Left cardiac atrium (tissue), 4 donors: ENCODE measurements around the gene SPEG. TPM values are rescaled to one million over a fixed set of nuclear protein-coding genes. Genes with fewer than 3 reads are reported as not detected.

ENCODE experiments used
- ATAC-seq, 2 donors: fragments of 200-7000 bp; cut with Tn5 transposase; one replicate each; pipeline ENCODE4 v1.9.1; 2020; ENCODE audit warnings: mild to moderate bottlenecking in 2 of 2, moderate library complexity in 2 of 2
- DNase-seq: peaks from one replicate; pipeline ENCODE4 v3.0.0-alpha.2; 2020
- intact Hi-C, 2 donors: fragments of 100-400 bp; cut with DNase I; formaldehyde crosslinking; loops; one replicate each; pipeline versions ENCODE4 v1.14.1 to v1.15.1; 2022 to 2023
- total RNA-seq, 2 donors: library from RNA; stranded (reverse); fragmentation: NEBNext Ultra II Directional; extraction: Animal tissue kit (Norgen Biotek cat#: 25700); gene quantifications; one replicate each; pipeline ENCODE4 v1.2.1, GENCODE V29; 2021
- donor health status: DM: no; HTN: yes; CAD: no.
- donor health status: DM: no; HTN: yes; CAD: no; lungs with severe emphysema.
- donor health status: DM: yes; HTN: yes; CAD: no.
- donor health status: Dilated cardiomyopathy.

The SPEG gene
- total RNA-seq, 2 donors from 2014 or later, result 94.6 to 94.9 TPM

DNA sequence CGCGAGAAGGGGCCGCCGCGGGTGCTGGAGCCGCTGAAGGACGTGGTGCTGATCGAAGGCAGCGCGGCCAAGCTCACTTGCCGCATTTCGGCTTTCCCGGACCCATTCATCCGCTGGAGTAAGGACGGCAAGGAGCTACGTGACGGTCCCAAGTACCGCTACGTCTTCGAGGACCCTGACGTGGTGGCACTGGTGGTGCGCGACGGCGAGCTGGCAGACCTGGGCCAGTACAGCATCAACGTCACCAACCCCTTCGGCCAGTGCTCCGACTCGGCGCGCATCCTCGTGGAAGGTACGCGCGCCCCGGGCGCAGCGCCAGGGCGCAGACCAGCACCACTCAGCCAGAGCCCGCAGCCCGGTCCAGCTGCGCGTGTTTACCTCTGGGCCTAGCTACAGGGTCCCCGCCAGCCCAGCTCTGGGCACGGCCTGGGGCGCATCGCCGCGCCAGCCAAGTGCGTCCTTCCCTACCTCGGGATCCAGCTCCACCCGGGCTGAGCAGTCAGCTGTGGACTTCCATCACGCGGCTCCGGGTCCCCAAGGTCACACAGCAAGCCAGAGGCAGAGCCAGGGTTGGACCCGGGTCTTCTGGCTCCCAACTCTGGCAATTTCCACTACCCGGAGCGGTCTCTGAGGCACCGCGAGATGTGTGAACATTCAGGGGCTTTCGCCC, 62.3 kb downstream of the SPEG start:
- DNase-seq, result peak; percentile 52
- intact Hi-C loops, result no loop called here
- peak in 1 of 2 donors; percentile 0 for ATAC-seq

DNA sequence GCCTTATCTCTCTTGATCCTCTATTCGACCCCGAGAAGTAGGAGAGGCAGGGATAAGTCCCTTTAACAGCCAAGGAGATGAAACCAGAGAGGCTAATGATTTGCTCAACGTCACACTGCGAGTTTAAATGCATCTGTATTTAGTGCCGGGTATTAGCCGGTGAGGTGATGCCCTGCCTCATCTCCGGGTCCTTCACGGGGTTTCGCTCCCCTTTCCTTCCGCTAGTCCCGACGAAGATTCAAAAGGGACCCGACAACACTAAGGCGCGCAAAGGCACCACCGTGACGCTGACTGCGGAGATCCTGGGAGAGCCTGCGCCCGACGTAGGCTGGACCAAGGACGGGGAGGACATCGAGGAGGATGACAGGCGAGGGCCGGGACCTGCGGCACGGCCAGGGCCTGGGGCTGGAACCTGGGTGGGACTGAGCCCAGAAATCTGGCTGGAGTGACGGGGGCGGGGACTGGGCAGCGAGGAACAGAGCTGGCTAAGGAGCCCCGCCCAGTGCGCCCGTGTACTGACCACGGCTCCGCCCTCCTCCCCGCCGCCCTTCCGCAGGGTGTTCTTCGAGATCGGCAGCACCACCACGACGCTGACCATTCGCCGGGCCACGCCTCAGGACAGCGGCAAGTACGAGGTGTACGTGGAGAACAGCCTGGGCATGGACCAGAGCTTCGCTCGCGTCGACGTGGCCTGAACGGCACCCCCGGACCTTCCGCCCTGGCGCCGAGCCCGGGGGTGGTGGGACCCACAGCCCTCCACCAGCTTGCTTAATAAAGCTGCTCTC, 63.0 kb downstream of the SPEG start:
- ATAC-seq (peak; percentile 84 to 89), DNase-seq (peak; percentile 96)
- intact Hi-C loops, result no loop called here

DNA sequence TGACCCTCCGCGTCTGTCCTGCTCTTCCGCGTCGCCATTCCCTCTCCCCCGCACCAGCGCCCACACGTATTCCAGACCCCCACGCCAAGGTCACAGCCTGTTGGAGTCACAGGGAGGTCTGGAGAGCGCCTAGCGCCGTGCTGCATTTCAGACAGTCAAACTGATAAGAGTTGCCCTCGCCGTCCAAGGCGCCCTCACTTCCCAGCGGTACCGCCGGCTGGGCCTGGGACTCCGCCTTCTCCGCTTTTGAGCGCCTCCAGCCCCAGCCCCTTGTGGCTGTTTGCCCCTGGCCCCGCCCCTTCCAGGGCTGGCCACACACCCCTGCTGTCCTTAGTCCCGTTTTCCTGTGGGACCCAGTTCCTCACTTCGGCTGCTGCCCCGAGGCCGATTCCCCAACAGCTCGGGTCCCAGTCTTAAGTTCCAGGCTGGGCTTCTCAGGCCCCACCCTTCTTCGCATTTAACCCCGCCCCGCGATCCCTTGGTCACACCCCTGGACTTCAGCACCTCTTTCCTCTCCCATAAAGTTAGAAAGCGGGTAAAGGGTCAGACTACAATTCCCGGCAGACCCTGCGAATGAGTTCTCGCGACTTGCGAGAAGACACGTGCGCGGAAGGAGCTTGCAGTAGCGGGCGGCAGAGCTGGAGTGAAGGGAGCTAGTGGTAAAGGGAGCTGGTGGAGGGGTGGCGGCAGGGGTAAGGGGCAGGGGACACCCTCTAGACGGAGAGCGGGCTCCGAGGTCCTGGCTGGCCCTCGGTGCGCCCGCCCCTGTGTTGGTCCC, 63.8 kb downstream of the SPEG start, which contains the start of gene GMPPA:
Gene GMPPA, plus strand, starts transcription at position 612 of the 778 bp plus-strand sequence. CDS start 1,085 bp downstream, outside the sequence.
- peak; percentile 96 for DNase-seq
- intact Hi-C loops, result no loop called here
- peak; percentile 86 to 89 for ATAC-seq

DNA sequence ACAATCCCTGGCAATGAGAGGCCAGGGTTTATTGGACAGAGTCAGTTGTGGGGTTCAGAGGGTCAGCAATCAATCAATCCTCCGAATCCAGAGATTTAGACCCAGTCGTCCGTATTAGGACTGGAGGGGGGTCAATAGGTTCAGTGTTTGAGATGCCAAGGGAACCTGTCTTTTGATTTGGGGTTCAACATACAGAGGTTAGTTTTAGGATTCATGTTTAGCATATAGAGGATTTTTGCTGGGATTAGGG, 64.3 kb downstream of the SPEG start:
- ATAC-seq (no peak), DNase-seq (no peak)
- intact Hi-C loops, result no loop called here

DNA sequence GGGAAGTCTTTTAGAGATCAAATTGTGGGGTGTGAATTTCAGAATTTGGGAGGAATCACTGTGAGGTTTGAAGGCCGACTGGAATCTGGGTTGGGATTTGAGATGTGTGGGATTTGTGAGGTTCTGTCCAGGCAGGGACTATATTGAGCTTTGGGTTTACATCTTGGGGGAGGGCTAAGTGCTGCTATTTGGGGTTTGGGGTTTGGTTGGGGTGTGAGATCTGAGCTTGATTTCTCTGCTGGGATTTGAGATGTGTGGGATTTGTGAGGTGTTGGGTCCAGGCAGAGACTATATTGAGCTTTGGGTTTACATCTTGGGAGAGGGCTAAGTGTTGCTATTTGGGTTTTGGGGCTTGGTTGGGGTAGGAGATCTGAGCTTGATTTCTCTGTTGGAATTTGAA, 64.9 kb downstream of the SPEG start:
- ATAC-seq, result no peak
- intact Hi-C loops, result no loop called here
- DNase-seq, result no peak

DNA sequence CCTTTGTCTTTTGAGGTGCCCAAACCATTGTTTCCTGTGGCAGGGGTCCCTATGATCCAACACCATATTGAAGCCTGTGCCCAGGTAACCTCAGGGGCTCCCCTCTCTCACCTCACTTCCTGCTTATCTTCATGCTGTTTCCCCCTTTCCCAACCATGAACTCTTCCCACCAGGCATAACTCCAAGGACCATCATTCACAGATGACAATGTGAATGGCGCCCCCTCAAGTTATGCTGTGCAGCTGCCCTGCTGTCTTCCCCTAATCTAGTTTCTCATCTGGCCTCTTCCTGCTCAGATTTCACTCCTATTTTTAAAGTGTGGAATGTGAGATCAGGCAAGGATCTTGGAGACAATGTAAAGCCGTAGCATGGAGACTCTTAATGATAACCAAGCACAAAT, 65.5 kb downstream of the SPEG start:
- DNase-seq (no peak), ATAC-seq (no peak)
- intact Hi-C loops, result loop anchor here in 1 of 2 donors (1.0 kb wide), 1 partner anchor 24 kb away; no protein-coding TSS in a partner anchor

DNA sequence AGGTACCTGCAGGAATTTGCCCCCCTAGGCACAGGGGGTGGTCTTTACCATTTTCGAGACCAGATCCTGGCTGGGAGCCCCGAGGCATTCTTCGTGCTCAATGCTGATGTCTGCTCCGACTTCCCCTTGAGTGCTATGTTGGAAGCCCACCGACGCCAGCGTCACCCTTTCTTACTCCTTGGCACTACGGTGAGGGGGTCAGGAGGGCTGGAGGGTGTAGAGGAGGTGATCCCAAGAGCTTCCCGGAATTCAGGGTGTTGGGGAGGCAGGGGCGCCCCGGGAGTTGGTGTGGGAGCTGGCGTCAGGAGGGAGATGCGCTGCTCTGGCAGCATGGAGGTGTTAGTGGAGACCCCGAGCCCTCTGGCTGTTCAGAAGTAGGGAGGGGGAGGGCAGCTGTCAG, 67.2 kb downstream of the SPEG start:
- intact Hi-C loops, result no loop called here
- DNase-seq (no peak), ATAC-seq (no peak)

DNA sequence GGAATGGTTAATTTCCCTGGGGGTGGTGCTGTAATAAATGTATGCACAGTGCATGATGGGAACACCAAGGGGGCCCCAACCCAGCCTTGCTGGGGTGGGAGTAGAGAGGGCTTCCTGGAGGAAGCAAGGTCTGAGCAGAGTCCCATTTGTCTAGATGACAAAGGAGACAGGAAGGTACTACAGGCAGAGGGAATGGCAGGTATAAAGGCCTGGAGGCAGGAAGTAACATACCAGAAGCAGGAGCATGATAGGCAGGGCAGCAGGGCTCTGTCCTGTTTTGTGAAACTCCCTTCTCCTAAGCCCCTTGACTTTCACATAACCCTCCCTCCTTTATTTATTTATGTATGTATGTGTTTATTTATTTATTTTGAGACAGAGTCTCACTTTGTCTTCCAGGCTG, 68.0 kb downstream of the SPEG start:
- DNase-seq, result no peak
- ATAC-seq, result no peak
- intact Hi-C loops, result no loop called here

DNA sequence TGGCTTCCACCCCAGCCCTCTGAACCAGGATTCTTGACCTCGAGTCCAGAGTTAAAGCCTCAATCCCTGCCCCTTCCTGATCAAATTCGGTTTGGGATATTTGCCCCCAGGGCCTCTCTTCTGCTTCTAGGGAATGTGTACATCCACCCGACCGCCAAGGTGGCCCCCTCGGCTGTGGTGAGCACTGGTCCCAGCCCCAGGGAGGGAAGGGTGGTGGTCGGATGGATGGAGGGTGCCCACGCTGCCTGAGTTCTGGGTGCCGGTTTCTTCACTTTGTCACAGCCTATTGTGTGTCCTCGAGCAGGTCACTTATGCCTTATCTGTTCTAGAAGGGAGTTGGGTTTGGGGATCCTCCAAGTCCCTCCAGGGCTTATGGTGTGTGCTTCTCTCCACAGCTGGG, 70.9 kb downstream of the SPEG start:
- DNase-seq (no peak), ATAC-seq (no peak)
- intact Hi-C loops, result no loop called here

DNA sequence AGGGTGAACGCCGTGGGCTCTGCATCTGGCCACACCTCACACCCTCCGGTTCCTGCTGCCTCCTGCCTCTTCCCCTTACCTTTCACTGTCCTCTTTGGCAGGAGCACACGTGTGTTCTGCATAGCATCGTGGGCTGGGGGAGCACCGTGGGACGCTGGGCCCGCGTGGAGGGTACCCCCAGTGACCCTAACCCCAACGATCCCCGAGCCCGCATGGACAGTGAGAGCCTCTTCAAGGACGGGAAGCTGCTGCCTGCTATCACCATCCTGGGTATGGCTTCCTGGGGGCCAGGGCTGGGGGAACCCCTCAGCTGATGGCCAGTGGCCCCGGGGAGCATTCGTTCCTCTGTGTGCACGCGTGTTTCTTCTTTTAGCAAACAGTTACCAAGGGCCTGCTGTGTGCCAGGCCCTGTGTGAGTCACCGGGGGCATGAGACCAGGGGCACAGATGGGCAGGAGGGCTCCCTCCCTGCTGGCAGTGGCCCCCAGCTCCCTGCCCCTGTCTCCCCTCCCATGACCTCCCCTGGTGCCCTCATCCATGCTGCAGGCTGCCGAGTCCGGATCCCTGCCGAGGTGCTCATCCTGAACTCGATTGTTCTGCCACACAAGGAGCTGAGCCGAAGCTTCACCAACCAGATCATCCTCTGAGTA, 71.6 kb downstream of the SPEG start:
- ATAC-seq, result no peak
- intact Hi-C loops, result no loop called here
- no peak for DNase-seq

DNA sequence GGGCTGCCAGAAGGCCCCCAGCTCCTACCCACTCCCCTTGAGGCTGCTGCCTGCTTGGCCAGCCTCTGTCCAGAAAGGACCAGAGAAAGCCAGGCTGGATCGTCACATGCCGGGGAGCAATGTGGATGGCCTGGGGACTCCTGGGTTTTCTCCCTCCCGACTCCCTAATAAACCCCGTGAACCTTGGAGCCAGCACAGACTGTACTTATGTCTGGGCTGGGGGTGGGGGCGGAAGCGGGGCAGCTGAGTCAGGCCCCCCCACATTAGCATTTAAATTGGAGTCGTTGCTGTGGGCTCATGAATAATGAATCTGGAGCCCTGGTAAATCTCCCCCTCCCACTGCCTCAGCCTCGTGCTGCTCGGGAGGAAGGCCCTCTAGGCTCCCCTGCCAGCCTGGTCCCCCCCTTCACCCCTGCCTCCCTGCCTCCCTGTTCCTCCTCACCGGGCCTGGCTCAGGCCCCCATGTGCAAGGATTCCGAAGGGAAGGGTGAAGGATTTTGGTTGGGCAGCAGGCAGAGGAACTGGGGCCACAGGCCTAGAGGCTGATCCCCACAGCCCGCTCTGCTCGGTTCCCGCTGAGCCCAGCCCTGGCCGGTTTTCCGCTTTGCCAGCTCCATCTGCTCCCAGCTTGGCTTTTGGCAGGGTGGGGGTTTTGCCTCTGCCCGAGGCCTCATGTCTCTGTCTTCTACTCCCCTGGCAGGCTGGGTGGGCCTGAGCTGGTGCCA, 72.3 kb downstream of the SPEG start:
- DNase-seq, result no peak
- intact Hi-C loops, result no loop called here
- no peak for ATAC-seq

DNA sequence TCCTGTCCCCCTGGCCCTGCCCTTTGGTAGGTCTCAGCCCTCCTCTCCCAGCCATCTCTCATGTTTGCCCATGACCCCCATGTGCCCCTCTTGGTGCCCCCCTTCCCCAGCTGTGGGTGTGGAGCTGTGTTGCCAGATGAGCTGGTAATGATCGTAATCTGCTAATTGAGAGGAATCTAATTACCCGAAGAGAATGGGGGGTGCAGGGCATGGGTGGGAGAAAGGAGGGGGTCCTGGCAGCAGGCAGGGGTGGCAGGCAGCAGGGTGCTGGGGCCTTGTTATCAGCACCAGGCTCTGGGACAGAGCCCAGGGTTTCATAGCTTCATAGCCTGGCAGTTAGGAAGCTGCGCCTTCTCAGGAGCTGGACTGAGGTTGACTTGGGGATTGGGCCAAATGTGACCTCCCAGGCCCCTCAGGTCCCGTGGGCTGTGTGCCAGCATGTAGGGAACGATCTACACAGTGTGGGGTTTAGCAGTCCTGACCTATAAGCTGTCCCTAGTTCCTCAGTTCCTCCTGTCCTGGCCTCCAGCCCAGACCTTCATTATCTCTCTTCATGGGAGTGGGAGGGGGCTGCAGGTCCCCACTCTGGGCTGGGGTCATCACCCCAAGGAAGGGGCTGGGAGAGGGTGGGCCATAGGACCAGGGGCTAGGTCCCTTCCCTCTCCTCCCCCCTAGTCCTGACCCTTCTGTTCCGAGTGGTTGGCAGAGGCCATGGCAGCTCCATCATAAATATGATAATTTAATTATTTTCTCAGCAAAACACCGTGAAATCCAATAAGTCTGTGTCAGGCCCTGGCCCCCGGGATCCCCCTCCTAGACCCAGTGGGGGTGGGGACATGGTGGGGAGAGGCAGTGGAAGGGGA, 73.2 kb downstream of the SPEG start:
- no peak for DNase-seq
- intact Hi-C loops, result no loop called here
- ATAC-seq, result peak; percentile 5 to 24

DNA sequence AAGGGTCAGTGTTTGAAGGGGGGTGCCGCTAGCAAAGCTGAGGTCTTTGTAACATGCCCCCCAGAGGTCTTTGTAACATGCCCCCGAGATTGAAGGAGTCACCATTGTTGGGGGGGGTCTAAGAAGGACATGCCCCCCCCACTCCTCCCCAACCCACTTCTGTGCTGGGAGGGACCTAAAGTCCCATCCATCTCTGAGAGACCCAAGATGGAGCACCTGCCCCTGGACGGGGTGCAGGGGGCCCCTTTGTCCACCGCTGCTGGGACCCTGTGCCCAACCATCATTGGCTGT, 73.7 kb downstream of the SPEG start:
- ATAC-seq (no peak), DNase-seq (no peak)
- intact Hi-C loops, result no loop called here

DNA sequence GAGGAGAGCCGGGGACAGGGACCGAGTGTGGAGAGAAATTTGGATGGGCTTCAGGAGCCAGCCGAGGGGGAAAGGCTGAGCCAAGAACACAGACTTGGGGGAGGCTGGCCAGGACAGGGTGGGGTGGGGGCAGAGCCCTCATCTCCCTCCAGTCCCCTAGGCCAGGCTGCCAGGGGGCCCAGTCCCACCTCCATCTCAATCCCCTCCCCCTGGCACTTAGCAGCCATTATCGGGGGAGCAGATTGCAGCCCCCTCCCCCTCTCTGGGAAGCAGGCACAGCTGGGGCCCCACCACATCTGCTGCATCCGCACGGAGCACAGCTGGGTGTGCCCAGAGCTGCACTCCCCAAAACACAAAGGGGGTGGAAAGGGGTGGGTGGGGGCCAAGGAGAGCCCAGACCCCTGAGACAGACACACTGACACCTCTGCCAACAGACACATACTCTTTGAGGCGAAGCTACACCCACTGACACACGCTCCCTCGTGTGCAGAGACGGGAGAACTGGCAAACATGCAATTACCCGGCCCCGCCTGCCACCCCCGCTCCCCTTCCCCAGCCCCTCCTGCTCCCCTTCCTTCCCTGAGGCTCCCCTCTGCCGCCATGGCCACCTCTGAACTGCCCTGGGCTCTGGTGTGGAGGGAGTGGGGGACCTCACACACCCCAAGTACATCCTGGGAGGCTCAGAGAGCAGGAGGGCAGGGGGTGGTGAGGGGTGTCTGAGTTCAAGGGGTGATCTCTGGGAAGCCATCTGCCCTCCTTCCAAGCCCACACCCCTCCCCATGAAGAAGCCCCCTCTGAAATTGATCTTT, 74.5 kb downstream of the SPEG start:
- intact Hi-C loops, result no loop called here
- ATAC-seq, result peak; percentile 9 to 29

DNA sequence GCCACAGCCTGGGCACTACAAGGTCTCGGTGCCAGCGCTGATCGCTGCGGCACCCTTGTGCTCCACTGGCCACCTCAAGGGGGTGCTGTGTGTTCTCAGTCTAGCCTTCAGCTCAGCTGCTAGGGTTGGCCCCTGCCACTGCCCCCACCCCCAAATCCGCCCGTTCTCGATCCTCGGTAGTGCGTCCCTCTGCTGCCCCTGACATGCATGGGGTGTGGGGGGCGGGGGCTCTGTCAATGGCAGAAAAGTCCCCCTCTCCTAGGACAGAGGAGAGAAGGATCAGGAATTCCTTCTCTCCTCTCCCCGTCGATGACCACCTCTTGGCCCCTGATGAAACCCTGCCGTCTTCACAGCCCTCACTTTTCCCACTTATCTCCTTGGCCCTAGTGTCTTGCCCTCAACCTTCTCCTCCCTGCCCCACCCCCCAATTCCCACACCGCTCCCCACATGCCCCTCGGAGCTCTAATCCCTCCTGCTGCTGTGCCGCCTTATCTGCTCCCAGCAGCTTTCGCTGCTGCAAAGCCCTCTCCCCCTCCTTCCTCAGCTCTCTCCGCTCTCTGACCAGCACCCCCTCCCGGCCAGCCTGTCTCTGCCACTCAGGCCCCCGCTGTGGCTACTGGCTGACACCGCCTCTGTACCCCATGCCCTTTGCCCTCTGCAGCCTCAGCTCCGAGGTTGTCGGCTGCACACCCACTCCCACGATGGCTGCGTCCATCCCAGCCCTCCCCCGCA, 75.3 kb downstream of the SPEG start:
- DNase-seq (peak; percentile 62), ATAC-seq (peak; percentile 69 to 73)
- intact Hi-C loops, result no loop called here

More for the DNA sequence above, 74.5 kb downstream of the SPEG start:
- DNase-seq, result no peak

DNA sequence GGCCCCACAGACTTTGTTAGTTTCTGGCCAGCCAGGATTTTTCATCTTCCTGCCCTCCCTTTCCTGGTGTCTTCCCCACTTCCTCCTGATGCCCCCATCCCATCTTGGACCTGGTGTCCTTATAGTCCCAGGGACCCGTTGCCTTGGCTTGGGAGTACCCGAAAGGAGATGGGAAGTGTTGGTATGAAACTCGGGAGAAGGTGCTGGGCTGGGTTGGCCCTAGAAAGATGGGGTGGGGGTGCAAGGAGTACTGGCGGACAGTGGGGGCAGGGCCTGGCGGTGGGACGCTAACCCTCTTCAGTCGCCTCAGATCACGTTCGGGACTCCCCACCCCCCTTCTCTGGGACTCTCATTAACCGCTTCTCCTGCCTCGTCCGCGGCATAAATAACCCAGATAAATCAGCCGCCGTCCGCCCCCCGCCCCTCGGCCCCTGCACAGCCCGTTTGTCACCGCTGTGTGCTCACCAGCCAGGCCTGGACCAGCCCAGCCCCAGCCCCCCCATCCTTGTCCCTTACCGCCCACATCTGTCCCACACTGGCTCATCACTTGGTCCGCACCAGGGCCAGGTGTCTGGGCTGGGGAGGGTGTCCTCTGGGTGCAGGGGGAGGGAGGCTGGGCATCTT, 76.0 kb downstream of the SPEG start:
- intact Hi-C loops, result no loop called here
- DNase-seq, result no peak

More for the DNA sequence above, 76.0 kb downstream of the SPEG start:
- no peak for ATAC-seq
